Breast epithelium (tissue), 3 donors: Measurements from ENCODE around the gene SALL4.
"Not testable (repeated sequence)": the region's sequence is repeated elsewhere in the genome, so short reads cannot be mapped to it uniquely, and the experiment has no call there.

ENCODE experiments used
- CTCF ChIP-seq, 3 donors: fragments of 450-650 bp; IDR thresholded peaks; one replicate each; pipeline ENCODE4 v1.5.1; 2016 to 2017; ENCODE audit warnings: antibody characterized with exemption in 3 of 3, mild to moderate bottlenecking in 3 of 3, moderate library complexity in 3 of 3
- POLR2AphosphoS5 ChIP-seq, 3 donors: sonication (generic); formaldehyde crosslinking; IDR thresholded peaks; one replicate each; pipeline ENCODE4 v1.6.1; 2017; ENCODE audit warnings: antibody characterized with exemption in 3 of 3

GRCh38 chr20:51753220-51753619, 49.1 kb downstream of the SALL4 start:
- not testable (repeated sequence) for TF ChIP-seq CTCF, POLR2AphosphoS5 (IDR thresholded peaks at IDR 0.05)
